Kidney tubule cell (primary cell): ENCODE measurements around the gene GALK2.
"Not testable (repeated sequence)": the region's sequence is repeated elsewhere in the genome, so short reads cannot be mapped to it uniquely, and the experiment has no call there.

Experiments used
- DNase-seq: peaks from one replicate; pipeline ENCODE4 v3.0.0-alpha.2; 2018; ENCODE audit warnings: low spot score

The GALK2 gene

DNA sequence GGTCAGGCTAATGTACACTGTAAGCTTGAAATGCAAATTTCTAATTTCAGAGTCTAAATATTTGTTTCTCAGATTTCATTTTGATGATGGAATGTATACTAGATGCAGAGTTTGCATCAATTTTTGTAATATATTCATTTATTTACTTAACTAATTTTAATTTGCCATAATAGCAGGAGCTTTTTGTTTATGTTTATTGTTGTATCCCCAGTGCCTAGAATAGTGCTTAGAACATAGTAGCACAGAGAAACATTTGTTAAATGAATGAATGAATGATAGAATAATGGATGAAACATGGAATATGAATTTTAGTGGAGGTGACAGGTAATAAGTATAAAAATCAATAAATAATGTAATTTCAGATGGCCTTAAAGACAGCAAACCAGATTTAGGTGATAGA lies 5.2 kb upstream of the GALK2 start:
- DNase-seq = no peak

DNA sequence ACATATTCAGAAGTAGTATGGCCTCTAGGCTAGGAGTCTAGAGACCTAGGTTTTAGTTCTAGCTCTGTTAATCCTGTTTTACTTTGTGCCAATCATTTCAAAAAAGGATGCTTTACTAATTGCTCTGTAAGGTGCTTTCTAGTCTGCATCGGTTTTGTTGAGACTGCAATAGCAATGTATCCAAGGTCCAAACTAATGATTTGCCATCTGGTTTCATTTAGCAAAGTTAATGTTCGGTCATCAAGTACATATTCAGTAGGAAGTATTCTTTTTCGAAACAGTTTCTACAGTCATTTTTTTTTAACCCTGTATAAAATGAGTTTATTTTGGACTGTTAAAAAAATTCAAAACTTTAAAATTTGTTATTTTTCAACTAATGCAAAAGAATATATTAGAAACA lies 2.0 kb upstream of the GALK2 start:
- no peak for DNase-seq

DNA sequence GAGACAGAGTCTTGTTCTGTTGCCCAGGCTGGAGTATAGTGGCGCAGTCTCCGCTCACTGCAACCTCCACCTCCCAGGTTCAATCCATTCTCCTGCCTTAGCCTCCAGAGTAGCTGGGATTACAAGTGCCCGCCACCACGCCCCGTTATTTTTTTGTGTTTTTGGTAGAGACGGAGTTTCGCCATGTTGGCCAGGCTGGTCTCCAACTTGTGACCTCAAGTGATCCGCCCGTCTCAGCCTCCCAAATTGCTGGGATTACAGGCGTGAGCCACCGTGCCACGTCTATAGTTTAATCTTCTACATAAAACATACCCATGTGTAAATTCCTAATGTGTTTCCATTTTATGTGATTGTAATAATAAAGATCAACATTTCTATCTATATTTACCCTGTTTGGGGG lies 1.7 kb downstream of the GALK2 start:
- DNase-seq = no peak

DNA sequence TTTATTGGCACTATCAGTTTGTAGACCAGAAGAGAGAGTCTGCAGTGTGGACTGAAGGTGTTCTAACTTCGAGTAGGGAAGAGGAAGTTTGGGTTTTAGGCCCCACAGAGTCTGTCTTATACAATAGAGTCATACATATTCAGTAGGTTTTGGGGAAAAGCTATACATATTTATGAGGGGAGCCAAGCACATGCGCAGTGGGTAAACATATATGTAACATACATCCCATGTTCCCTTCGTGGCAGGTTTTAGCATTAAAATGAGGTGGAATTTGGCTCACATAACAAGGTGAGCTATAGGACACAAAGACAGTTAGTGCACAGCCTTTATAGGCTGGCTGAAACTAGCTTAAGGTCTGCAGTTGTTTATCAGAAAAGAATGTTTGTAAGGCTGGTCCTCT lies 4.9 kb downstream of the GALK2 start:
- no peak for DNase-seq

DNA sequence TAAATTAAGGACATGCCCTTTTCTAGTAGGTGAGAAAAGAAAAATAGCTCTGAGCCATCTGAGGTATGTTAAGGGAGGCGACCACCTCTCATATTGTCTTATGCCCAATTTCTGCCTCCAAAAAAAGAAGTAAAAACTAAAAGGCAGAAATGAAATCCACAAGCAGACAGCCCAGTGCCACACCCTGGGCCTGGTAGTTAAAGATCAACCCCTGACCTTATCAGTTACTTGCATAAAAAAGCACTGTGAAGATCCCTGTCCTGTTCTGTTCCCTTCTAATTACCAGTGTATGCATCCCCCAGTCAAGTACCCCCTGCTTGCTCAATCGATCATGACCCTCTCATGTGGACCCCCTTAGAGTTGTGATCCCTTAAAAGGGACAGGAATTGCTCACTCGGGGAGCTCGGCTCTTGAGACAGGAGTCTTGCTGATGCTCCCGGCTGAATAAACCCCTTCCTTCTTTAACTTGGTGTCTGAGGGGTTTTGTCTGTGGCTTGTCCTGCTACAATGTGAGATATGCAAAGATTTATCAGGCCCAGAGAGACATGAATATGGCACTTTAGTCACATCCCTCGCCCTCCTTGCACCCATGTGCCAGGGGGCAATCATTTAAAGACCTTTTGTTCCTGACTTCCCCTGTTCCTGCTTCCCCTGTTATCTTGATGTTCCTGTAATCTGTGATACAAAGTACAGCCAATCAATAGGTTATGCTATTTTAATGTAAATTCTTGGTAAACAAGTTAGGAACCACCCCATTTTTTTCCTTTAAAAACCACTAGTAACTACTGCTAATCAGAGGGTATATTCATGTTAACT lies 5.7 kb downstream of the GALK2 start:
- DNase-seq = not testable (repeated sequence)

DNA sequence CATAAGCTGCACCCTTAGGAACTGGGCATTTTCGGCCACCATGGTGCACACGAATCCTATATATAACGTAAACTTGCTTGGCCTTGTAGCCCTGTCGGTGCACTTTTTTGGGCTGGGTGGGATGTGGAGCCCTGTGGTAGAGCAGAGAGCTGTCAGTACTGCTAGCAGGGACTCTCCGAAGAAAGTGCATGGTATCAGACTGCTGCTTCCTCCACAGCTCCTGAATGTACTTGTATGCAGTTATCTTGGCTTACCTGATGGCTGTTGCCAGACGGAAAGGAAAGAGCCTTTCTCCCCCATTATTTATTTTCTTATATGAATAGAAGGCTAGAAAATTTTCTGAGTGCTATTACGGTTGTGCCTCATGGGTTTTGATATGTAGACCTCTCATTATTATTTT lies 8.4 kb downstream of the GALK2 start:
- no peak for DNase-seq

DNA sequence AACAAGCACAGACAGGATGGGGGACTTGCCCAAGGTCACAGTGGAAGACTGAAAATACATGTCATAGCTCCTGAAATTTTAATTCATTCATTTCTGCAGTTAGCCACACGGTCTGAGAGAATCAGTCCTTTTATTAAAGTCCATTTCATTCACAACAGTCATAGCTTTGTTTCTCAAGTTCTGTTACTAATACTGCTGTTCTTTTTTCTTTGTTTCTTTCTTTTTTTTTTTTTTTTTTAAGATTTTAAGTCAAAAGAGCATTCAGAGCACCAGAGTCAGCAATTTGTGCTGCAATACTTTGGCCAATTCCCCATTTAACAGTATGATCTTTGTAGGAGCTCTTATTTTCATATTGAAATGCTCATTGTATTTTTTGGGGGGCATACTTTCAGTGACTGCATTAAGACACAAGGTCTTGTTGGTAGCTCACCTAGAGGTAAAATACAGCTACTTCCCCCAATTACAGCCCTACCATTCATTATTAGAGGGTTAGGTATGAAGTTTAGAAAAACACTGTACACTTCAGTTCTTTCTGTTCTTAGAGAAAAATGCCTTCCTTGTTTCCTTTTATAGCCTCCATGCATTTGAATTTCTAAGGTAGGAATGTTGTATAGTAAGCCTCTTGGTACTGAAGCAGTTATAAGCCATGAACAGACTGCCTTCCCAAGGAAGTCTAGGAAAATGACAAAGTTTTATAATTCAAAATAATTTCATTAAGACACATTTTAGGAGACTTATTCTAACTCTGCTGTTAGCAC lies 9.6 kb downstream of the GALK2 start:
- no peak for DNase-seq

DNA sequence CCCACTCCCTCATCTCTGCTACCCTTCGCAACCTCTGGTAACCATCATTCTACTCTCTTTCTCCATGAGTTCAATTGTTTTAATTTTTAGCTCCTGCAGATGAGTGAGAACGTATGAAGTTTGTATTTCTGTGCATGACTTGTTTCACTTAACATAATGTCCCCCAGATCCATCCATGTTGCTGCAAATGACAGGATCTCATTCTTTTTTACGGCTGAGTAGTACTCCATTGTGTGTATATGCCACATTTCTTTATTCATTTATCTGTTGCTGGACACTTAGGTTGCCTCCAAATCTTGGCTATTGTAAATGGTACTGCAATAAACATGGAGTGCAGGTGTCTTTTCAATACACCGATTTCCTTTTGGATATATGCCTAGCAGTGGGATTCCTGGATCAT lies 12.1 kb downstream of the GALK2 start:
- no peak for DNase-seq

DNA sequence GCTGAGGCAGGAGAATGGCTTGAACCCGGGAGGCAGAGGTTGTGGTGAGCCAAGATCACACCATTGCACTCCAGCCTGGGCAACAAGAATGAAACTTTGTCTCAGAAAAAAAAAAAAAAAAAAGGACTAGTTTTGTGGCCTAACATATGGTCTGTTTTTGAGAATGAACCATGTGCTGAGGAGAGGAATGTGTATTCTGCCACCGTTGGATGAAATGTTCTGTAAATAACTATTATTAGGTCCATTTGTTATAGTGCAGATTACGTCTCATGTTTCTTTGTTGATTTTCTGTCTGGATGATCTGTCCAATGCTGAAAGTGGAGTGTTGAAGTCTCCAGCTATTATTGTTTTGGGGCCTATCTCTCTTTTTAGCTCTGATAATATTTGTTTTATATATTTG lies 13.7 kb downstream of the GALK2 start:
- not testable (repeated sequence) for DNase-seq

DNA sequence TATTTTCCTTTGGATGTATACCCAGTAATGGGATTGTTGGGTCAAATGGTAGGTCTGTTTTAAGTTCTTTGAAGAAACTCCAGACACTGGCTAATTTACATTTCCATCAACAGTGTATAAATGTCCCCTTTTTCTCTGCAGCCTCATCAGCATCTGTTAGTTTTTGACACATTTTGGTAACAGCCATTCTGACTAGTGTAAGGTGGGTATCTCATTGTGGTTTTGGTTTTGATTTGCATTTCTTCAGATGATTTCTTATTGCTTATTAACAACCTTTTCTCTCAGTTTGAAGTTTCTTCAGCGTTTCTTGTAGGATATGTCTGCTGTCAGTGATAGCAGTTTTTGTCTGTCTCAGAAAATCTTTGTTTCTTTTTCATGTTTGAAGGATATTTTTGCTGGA lies 15.4 kb downstream of the GALK2 start:
- DNase-seq = no peak

DNA sequence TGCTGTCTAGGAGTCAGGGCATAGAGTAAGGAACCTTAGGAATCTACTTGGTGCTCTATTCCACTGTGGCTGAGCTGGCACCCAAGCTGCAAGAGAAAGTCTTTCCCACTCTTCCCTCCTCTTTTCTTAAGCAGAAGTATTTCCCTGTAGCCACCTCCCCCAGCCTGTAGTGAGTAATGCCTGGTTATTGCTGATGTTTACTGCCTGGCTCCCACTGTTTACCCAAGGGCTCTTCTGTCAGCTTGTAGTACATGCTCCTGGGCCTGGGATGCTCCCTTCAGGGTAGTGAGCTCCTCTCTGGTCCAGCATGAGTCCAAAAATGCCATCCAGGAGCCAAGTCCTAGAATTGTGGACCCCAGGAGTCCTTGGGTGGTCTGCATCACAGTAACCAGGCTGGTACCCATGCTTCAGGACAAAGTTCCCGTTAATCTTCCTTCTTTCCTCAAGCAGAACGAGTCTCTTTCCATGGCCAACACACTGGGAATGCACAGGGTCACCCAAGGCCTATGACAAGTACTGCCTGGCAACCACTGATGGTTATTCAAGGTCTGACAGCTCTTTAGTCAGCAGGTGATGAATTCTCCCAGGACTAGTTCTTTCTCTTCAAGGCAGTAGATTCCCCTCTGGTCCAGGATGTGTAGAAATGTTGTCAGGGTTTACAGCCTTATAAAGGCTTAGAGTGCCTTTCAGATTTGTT lies 17.6 kb downstream of the GALK2 start:
- DNase-seq = peak; percentile 57

DNA sequence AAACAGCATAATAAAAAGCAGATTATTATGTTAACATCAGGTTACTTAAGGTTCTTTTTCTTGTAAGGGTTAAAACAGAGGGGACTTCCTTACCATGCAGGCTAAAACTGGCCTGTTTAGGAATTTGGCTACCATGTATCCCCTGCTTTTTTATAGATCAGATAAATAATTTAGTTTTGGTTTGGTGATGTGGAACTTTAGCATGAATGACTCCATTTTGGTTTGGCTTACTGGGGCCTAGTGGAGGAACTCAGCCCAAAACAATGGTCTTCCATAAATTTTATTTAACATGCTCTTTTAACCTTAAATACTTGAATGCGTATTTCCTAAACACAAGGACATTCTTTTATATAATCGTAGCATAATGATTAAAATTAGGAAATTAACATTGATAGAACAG lies 18.9 kb downstream of the GALK2 start:
- no peak for DNase-seq

DNA sequence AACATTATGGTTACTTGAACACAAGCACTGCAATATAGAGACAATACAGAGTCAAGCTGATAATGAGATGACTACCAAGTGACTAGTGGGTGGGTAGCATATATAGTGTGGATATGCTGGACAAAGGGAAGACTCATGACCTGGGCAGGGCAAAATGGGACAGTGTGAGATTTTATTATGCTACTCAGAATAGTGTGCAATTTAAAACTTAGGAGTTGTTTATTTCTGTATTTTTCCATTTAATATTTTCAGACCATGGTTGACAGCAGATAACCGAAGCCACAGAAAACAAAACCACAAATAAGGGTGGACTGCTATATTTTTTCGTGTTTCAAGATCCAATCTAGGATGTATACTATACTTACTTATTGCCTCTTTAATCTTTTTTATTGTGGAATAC lies 19.6 kb downstream of the GALK2 start:
- DNase-seq = no peak

DNA sequence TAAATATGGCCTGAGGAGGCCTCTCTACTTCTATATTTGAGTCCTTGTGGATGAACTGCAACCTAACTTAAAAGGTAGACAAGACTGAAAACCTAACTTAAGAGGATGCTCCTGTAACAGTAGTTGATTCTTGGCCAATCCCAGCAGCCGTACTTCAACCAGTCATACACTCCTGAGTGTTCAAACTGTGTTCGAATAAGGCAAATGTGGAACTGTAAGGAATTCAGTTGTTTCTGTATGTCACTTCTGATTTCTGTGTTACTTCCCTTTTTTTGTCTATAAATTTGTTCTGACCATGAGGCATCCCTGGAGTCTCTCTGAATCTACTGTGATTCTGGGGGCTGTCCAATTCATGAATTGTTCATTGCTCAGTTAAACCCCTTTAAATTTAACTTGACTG lies 20.5 kb downstream of the GALK2 start:
- no peak for DNase-seq

DNA sequence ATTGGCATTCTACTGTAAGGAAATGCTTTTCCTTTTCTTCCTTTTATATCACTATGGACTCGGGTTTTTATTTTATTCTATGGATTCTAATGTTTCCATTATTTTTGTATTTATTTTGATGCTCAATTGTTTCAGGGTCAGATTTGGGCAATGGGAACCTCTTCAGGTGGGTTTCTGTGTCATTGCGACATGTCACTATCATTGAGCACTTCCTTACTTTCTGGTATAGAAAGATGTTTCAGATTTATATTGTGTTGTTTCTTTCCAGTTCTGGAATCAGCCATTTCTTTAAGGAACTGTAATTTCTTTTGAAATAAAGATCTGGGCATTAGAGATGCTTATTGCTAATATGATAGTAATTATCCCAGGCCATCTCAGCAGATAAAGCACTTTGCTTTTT lies 21.8 kb downstream of the GALK2 start:
- DNase-seq = no peak

DNA sequence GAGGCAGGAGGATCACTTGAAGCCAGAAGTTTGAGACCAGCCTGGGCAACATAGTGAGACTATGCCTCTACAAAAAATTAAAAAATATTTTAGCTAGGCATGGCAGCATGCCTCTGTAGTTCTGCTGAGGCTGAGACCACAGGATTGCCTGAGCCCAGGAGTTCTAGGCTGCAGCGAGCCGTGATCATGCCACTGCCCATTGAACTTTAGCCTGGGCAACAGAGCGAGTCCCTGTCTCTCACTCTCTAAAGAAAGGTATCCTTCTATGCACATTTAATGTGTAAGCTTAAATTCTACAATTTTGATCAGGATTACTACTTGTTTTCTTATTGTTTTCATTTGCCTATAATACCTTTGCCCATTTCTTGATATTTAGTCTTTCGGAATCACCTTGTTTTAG lies 26.8 kb downstream of the GALK2 start:
- peak; percentile 34 for DNase-seq

DNA sequence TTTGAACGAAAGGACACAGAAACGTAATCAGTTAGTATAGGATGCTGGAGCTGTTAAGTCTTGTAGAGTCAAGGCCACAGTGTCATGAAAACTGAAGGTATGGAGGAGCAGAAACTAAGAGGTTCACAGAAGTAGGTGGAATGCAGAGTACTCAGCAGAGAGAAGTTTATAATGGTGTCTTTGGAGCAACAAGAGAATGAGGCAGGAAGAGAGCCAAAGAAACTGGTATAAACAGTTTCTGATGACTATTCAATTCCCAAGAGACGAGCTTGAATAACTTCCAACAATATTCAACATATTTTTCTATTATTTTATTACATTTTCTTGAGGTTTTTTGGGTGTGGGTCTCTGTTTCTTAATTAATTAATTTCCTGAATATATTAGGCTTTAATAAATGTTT lies 29.6 kb downstream of the GALK2 start:
- DNase-seq = no peak

DNA sequence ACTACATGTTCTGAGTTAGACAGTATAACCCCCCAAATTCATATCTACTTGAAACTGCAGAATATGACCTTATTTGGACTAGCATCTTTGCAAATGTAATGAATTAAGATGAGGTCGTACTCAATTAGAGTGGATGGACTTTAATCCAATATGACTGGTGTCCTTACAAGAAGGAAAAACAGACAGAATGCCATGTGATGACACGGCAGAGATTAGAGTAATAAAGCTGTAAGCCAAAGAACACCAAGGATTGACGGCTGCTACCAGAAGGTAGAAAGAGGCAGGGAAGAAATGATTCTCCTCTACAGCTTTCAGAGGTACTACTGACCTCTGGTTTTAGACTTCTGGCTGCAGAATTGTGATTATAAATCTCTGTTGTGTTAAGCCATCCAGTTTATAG lies 30.3 kb downstream of the GALK2 start:
- DNase-seq = no peak

DNA sequence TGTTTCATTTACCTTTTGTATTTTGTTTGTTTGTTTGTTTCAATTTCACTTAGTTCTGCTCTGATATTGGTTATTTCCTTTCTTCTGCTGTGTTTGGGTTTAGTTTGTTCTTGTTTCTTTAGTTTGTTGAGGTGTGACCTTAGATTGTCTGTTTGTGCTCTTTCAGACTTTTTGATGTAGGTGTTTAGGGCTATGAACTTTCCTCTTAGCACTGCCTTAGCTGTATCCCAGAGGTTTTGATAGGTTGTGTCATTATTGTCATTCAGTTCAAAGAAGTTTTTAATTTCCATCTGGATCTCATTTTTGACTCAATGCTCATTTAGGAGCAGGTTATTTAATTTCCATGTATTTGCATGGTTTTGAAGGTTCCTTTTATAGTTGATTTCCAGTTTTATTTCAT lies 38.1 kb downstream of the GALK2 start:
- DNase-seq = not testable (repeated sequence)

DNA sequence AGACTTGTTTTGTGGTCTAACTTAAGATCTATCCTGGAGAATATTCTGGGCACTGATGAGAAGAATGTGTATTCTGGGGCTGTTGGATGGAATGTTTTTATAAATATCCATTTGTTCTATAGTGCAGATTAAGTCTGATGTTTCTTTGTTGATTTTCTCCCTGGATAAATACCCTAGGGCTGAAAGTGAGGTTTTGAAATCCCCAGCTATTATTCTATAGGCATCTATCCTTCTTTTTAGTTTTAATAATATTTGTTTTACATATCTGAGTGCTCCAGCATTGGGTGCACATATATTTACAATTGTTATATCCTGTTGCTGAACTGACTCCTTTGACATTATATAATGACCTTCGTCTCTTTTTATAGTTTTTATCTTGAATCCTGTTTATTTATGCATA lies 42.9 kb downstream of the GALK2 start:
- DNase-seq = no peak

DNA sequence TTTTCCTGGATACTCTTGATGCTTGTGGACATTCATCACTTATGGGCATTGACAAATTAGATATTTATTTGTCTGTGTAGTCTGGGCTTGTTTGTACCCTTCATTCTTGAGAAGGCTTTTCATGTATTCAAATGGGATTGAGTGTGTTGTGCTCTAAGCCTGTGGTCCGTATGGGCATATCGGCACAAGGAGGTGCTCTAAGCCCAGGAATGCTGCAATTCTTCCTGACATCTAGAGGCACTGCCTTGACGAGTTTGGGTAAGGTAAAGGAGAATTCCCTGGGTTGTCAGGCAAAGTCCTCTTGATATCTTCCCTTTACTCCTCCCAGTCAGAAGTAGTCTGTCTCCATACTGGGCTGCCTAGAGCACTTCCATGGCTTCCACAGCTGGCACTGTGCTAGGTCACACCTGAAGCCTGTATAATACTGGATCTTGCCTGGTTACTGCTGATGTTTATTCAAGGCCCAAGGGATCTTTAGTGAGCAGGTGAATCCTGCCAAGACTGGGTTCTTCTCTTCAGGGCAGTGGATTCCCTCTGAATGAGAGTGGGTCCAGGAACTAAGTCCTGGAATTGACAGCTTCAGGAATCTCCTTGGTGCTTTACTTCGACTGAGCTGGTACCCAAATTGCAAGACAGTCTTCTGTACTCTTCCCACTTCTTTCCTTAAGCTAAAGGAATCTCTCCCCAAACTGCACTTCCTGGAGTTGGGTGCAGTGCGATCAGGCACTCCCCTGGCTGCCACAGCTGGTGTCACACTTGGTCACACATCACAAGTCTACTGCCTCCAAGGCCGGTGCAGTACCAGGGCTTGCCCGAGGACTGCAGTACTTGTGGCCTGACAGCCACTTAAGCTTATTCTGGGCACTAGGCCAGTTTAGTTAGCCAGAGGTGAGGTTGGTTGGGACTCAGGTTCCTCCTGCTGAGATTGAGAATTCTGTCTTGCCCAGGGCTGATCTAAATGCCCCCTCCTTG lies 46.0 kb downstream of the GALK2 start:
- DNase-seq = peak; percentile 90
